Measurements from ENCODE around the gene MYL2. TPM values are rescaled to one million over a fixed set of nuclear protein-coding genes. Genes with fewer than 3 reads are reported as not detected.

MYL2 gene
- total and polyA plus RNA-seq, 2 donors (not counting 1 experiment from before 2014, with no cell fraction given): 0.18 to 0.39 TPM

- TF ChIP-seq CTCF (IDR thresholded peaks at IDR 0.05) (no peak), EZH2 (IDR thresholded peaks at IDR 0.05; ENCODE audit: borderline replicate concordance, insufficient read depth, low read depth, low read length, poor library complexity, severe bottlenecking) (no peak)
- intact Hi-C loops (cut with micrococcal nuclease): no loop called here
- Histone ChIP-seq H3K79me2 (ENCODE audit: control insufficient read depth, insufficient read depth, low read length) (no peaks in the 10 kb centered on the region), H3K36me3 (replicated peaks in 1 of 2; ENCODE audit: control extremely low read depth in 1 of 2, control insufficient read depth in 1 of 2, extremely low read depth in 1 of 2, insufficient read depth in 2 of 2, low read length in 1 of 2) (no peaks in the 10 kb centered on the region), H3K27me3 (replicated peaks in 1 of 4; ENCODE audit: control extremely low read depth in 1 of 4, control insufficient read depth in 3 of 4, insufficient read depth in 4 of 4, low read length in 3 of 4) (peaks cover 0 to 6% (median 0%) of the 10 kb centered on the region in 4 experiments), H4K20me1 (ENCODE audit: control insufficient read depth, insufficient read depth, low read length, poor library complexity, severe bottlenecking) (no peaks in the 10 kb centered on the region), H3K4me3 (ENCODE audit: control extremely low read depth in 1 of 5, extremely low read depth in 1 of 5, insufficient read depth in 1 of 5, low read depth in 2 of 5, low read length in 4 of 5) (no peak overlapping the region), H3K9me3 (ENCODE audit: control extremely low read depth in 1 of 3, control insufficient read depth in 2 of 3, insufficient read depth in 1 of 3, low read length in 2 of 3) (no peaks in the 10 kb centered on the region), H3K9ac (ENCODE audit: low read length) (no peak overlapping the region), H3K27ac (ENCODE audit: low read length in 2 of 2) (no peak overlapping the region), H3K4me2 (replicated peaks; ENCODE audit: low read depth, low read length, poor library complexity, severe bottlenecking) (no peak overlapping the region), H3K4me1 (ENCODE audit: control insufficient read depth in 2 of 2, insufficient read depth in 2 of 2, low read length in 2 of 2) (no peaks in the 10 kb centered on the region), H2AFZ (ENCODE audit: insufficient read depth, low read depth, low read length, poor library complexity, severe bottlenecking) (no peak overlapping the region)
- ChIA-PET CTCF (no interaction called here), POLR2A (no interaction called here)
- H3K9me3 Mint-ChIP-seq (ENCODE audit: insufficient read depth): no peaks in the 10 kb centered on the region
- no peak for ATAC-seq (ENCODE audit: low read depth)
- peaks cover 13% of the 10 kb centered on the region for H3K27me3 Mint-ChIP-seq
- H3K27ac Mint-ChIP-seq: no peak overlapping the region
- 70% methylated on average over 2 of the region's 2 CpGs for WGBS (ENCODE audit: insufficient coverage)
- H3K4me3 Mint-ChIP-seq: no peak overlapping the region
- DNase-seq: no peak
- H3K4me1 Mint-ChIP-seq: no peaks in the 10 kb centered on the region
These were observed 39.7 kb downstream of the MYL2 start for GRCh38 chr12:110880651-110881050.

- Histone ChIP-seq H3K36me3 (replicated peaks in 1 of 2; ENCODE audit: control extremely low read depth in 1 of 2, control insufficient read depth in 1 of 2, extremely low read depth in 1 of 2, insufficient read depth in 2 of 2, low read length in 1 of 2) (no peaks in the 10 kb centered on the region), H3K4me3 (ENCODE audit: control extremely low read depth in 1 of 5, extremely low read depth in 1 of 5, insufficient read depth in 1 of 5, low read depth in 2 of 5, low read length in 4 of 5) (no peak overlapping the region), H3K27me3 (replicated peaks in 1 of 4; ENCODE audit: control extremely low read depth in 1 of 4, control insufficient read depth in 3 of 4, insufficient read depth in 4 of 4, low read length in 3 of 4) (peaks cover 0 to 6% (median 1%) of the 10 kb centered on the region in 4 experiments), H3K79me2 (ENCODE audit: control insufficient read depth, insufficient read depth, low read length) (no peaks in the 10 kb centered on the region), H3K9me3 (ENCODE audit: control extremely low read depth in 1 of 3, control insufficient read depth in 2 of 3, insufficient read depth in 1 of 3, low read length in 2 of 3) (no peaks in the 10 kb centered on the region), H4K20me1 (ENCODE audit: control insufficient read depth, insufficient read depth, low read length, poor library complexity, severe bottlenecking) (no peaks in the 10 kb centered on the region), H3K9ac (ENCODE audit: low read length) (no peak overlapping the region), H3K4me1 (ENCODE audit: control insufficient read depth in 2 of 2, insufficient read depth in 2 of 2, low read length in 2 of 2) (no peaks in the 10 kb centered on the region), H2AFZ (ENCODE audit: insufficient read depth, low read depth, low read length, poor library complexity, severe bottlenecking) (no peak overlapping the region), H3K27ac (ENCODE audit: low read length in 2 of 2) (no peak overlapping the region), H3K4me2 (replicated peaks; ENCODE audit: low read depth, low read length, poor library complexity, severe bottlenecking) (no peak overlapping the region)
- Mint-ChIP-seq H3K27me3 (peaks cover 20% of the 10 kb centered on the region), H3K27ac (no peak overlapping the region), H3K9me3 (ENCODE audit: insufficient read depth) (no peaks in the 10 kb centered on the region), H3K4me1 (no peaks in the 10 kb centered on the region), H3K4me3 (no peak overlapping the region)
- DNase-seq (no peak), ATAC-seq (ENCODE audit: low read depth) (no peak)
- TF ChIP-seq EZH2 (IDR thresholded peaks at IDR 0.05; ENCODE audit: borderline replicate concordance, insufficient read depth, low read depth, low read length, poor library complexity, severe bottlenecking) (no peak), CTCF (IDR thresholded peaks at IDR 0.05) (no peak)
- intact Hi-C loops (cut with micrococcal nuclease): no loop called here
- ChIA-PET CTCF (no interaction called here), POLR2A (no interaction called here)
These were observed 45.6 kb downstream of the MYL2 start for GRCh38 chr12:110874781-110875180.

All from B cell (primary cell).